HepG2 (cell line): Measurements from ENCODE around the gene ANKRD31. TPM values are rescaled to one million over a fixed set of nuclear protein-coding genes. Genes with fewer than 3 reads are reported as not detected.

Source experiments
- ATM ChIP-seq: fragments of 450-650 bp; IDR thresholded peaks from 2 replicates; pipeline ENCODE4 v1.7.1; 2017; ENCODE audit warnings: mild to moderate bottlenecking, borderline replicate concordance
- BCLAF1 ChIP-seq: fragments of 450-650 bp; IDR thresholded peaks from 2 replicates; pipeline ENCODE4 v1.6.1; 2017; ENCODE audit warnings: mild to moderate bottlenecking
- CBX2 ChIP-seq, 2 experiments: fragments of 200-600 bp in 1 of 2; sonication (generic); formaldehyde crosslinking in 1 of 2; IDR thresholded peaks; 2 replicates each; pipeline versions ENCODE4 v1.7.0 to v1.8.1; 2018 to 2022; ENCODE audit warnings: low read depth in 2 of 2, low read length in 1 of 2, mild to moderate bottlenecking in 1 of 2, missing genetic modification reagents in 1 of 2
- CCAR2 ChIP-seq: fragments of 200-400 bp; formaldehyde crosslinking; optimal IDR thresholded peaks from 2 replicates; pipeline ENCODE3; 2018; ENCODE audit warnings: low read depth, mild to moderate bottlenecking, low read length, moderate library complexity
- JUNB ChIP-seq: sonication (generic); formaldehyde crosslinking; IDR thresholded peaks from 2 replicates; pipeline ENCODE4 v1.8.0; 2022; ENCODE audit warnings: missing genetic modification reagents, mild to moderate bottlenecking, borderline replicate concordance
- MAFF ChIP-seq: IDR thresholded peaks from 2 replicates; pipeline ENCODE4 v1.6.1; 2011; ENCODE audit warnings: low read depth, low read length, improper control_type of control experiment
- MED8 ChIP-seq: sonication (generic); formaldehyde crosslinking; IDR thresholded peaks from 2 replicates; pipeline ENCODE4 v1.8.1; 2023; ENCODE audit warnings: mild to moderate bottlenecking, missing genetic modification reagents; ENCODE audit not compliant: insufficient replicate concordance
- NR2C2 ChIP-seq: sonication (generic); formaldehyde crosslinking; IDR thresholded peaks from 2 replicates; pipeline ENCODE4 v1.4.0; 2020; ENCODE audit warnings: missing genetic modification reagents, mild to moderate bottlenecking, moderate library complexity, borderline replicate concordance
- NR2F1 ChIP-seq, 2 experiments: fragments of 450-650 bp in 1 of 2; formaldehyde crosslinking in 1 of 2; IDR thresholded peaks; 2 replicates each; pipeline versions ENCODE4 v1.5.0 to v1.6.1; 2016 to 2020; ENCODE audit warnings: mild to moderate bottlenecking in 1 of 2, missing compliant biosample characterization in 1 of 2, missing genetic modification reagents in 1 of 2, moderate library complexity in 1 of 2
- PATZ1 ChIP-seq: sonication (generic); formaldehyde crosslinking; IDR thresholded peaks from 2 replicates; pipeline ENCODE4 v1.4.0; 2020; ENCODE audit warnings: missing genetic modification reagents
- SMAD3 ChIP-seq: sonication (generic); formaldehyde crosslinking; IDR thresholded peaks from 2 replicates; pipeline ENCODE4 v1.4.0; 2020; ENCODE audit warnings: missing genetic modification reagents
- SRSF9 ChIP-seq: fragments of 200-400 bp; formaldehyde crosslinking; IDR thresholded peaks from 2 replicates; pipeline ENCODE4 v1.6.1; 2018; ENCODE audit warnings: borderline replicate concordance, mild to moderate bottlenecking, low read depth, low read length; ENCODE audit not compliant: insufficient read depth, poor library complexity, severe bottlenecking
- TAF1 ChIP-seq: sonication (generic); formaldehyde crosslinking; IDR thresholded peaks from 2 replicates; pipeline ENCODE4 v1.4.0; 2020; ENCODE audit warnings: missing genetic modification reagents
- TSC22D2 ChIP-seq: sonication (generic); formaldehyde crosslinking; IDR thresholded peaks from 2 replicates; pipeline ENCODE4 v1.5.1; 2020; ENCODE audit warnings: missing genetic modification reagents, mild to moderate bottlenecking, borderline replicate concordance
- ZNF124 ChIP-seq: sonication (generic); formaldehyde crosslinking; IDR thresholded peaks from 2 replicates; pipeline ENCODE4 v1.4.0; 2020; ENCODE audit warnings: missing genetic modification reagents
- ZNF775 ChIP-seq: sonication (generic); formaldehyde crosslinking; IDR thresholded peaks from 2 replicates; pipeline ENCODE4 v1.4.0; 2020; ENCODE audit warnings: missing genetic modification reagents, mild to moderate bottlenecking, moderate library complexity, borderline replicate concordance
- polyA plus RNA-seq, 8 experiments: library from polyadenylated mRNA; depleted of rRNA in 3 of 8; stranded (reverse) in 7 of 8; unstranded in 1 of 8; fragments of >200 nt; fragmentation: Illumina TruSeq in 4 of 8; extraction: Trizol in 4 of 8; gene quantifications; 2 replicates each; pipeline versions ENCODE4 v1.2.1 to v1.2.3, GENCODE V29; 2011 to 2016; ENCODE audit warnings: low read depth in 4 of 8, missing spikeins in 1 of 8, mixed read lengths in 1 of 8; ENCODE audit not compliant: insufficient read depth in 1 of 8
- total RNA-seq, 5 experiments: library from RNA; depleted of rRNA; stranded (reverse); fragments of >200 nt; fragmentation: Illumina TruSeq; extraction: Trizol; gene quantifications; 2 replicates each; pipeline ENCODE4 v1.2.3, GENCODE V29; 2016; ENCODE audit warnings: low read depth in 1 of 5
- TF ChIP-seq, protein P1 (sequence below): sonication (generic); formaldehyde crosslinking; IDR thresholded peaks from 2 replicates; pipeline ENCODE4 v1.4.0; 2020; ENCODE audit warnings: missing genetic modification reagents

ANKRD31 gene
- total and polyA plus RNA-seq, 2 of the 13 experiments (the other 11 are each of a cell fraction or from before 2014, with no cell fraction given): 0.01 to 0.09 TPM

GRCh38 chr5:75236322-75237316, at the start of gene ANKRD31 (continued):
- TF ChIP-seq ZNF124 (CRISPR knock-in tag) (no peak), ATM (no peak), CBX2 (IDR thresholded peaks at IDR 0.05; ENCODE audit: low read depth, low read length) (no peak), CBX2 (CRISPR knock-in tag; IDR thresholded peaks at IDR 0.05; ENCODE audit: low read depth) (peak; percentile 64; the same call in 1 of the 2 replicates), SRSF9 (no peak), ZNF775 (CRISPR knock-in tag) (no peak), NR2C2 (CRISPR knock-in tag) (peak; percentile 65; the same call in 1 of the 2 replicates), CCAR2 (no peak), NR2F1 (CRISPR knock-in tag; IDR thresholded peaks at IDR 0.05) (no peak), PATZ1 (CRISPR knock-in tag) (no peak), JUNB (no peak), BCLAF1 (no peak), MAFF (no peak), SMAD3 (no peak), MED8 (CRISPR knock-in tag) (peak; percentile 40), TAF1 (CRISPR knock-in tag) (peak; percentile 72; the same call in 1 of the 2 replicates), TSC22D2 (CRISPR knock-in tag) (no peak)
- TF ChIP-seq, protein P1, sequence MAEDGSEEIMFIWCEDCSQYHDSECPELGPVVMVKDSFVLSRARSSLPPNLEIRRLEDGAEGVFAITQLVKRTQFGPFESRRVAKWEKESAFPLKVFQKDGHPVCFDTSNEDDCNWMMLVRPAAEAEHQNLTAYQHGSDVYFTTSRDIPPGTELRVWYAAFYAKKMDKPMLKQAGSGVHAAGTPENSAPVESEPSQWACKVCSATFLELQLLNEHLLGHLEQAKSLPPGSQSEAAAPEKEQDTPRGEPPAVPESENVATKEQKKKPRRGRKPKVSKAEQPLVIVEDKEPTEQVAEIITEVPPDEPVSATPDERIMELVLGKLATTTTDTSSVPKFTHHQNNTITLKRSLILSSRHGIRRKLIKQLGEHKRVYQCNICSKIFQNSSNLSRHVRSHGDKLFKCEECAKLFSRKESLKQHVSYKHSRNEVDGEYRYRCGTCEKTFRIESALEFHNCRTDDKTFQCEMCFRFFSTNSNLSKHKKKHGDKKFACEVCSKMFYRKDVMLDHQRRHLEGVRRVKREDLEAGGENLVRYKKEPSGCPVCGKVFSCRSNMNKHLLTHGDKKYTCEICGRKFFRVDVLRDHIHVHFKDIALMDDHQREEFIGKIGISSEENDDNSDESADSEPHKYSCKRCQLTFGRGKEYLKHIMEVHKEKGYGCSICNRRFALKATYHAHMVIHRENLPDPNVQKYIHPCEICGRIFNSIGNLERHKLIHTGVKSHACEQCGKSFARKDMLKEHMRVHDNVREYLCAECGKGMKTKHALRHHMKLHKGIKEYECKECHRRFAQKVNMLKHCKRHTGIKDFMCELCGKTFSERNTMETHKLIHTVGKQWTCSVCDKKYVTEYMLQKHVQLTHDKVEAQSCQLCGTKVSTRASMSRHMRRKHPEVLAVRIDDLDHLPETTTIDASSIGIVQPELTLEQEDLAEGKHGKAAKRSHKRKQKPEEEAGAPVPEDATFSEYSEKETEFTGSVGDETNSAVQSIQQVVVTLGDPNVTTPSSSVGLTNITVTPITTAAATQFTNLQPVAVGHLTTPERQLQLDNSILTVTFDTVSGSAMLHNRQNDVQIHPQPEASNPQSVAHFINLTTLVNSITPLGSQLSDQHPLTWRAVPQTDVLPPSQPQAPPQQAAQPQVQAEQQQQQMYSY: peak; percentile 33; the same call in 1 of the 2 replicates
